C4-2B (cell line): ENCODE measurements around the gene DHCR7.

Source experiments
- H3K27ac ChIP-seq: fragments of 450-650 bp; 2 replicates; pipeline ENCODE4 v1.5.1; 2017
- ZFX ChIP-seq: fragments of 450-650 bp; IDR thresholded peaks from 2 replicates; pipeline ENCODE4 v1.6.1; 2017
- TF ChIP-seq, protein P1 (sequence below): fragments of 450-650 bp; conservative IDR thresholded peaks from 2 replicates; pipeline ENCODE4 v1.5.1; 2017; ENCODE audit warnings: mild to moderate bottlenecking

DHCR7 gene

DNA sequence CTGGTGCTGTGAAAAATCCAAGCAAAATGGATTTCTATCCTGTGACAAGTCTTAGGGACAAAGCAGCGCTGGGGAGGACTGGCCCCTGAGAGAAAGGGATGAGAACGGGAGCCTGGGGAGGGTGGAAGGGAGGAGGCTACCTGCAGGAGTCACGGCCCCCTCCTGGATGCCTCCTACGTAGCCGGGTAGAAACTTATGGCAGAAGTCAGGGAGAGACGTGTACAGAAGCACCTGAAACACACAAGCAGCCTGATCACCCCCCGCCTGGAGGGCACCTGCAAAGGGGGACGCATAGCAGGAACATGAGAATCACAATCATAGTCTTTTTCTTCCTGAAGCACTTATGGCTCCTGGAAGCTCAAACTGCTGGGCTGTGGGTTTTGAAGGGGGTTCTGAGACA lies 6.1 kb downstream of the DHCR7 start:
- TF ChIP-seq, protein P1, sequence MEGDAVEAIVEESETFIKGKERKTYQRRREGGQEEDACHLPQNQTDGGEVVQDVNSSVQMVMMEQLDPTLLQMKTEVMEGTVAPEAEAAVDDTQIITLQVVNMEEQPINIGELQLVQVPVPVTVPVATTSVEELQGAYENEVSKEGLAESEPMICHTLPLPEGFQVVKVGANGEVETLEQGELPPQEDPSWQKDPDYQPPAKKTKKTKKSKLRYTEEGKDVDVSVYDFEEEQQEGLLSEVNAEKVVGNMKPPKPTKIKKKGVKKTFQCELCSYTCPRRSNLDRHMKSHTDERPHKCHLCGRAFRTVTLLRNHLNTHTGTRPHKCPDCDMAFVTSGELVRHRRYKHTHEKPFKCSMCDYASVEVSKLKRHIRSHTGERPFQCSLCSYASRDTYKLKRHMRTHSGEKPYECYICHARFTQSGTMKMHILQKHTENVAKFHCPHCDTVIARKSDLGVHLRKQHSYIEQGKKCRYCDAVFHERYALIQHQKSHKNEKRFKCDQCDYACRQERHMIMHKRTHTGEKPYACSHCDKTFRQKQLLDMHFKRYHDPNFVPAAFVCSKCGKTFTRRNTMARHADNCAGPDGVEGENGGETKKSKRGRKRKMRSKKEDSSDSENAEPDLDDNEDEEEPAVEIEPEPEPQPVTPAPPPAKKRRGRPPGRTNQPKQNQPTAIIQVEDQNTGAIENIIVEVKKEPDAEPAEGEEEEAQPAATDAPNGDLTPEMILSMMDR = no peak
- TF ChIP-seq ZFX = no peak
- H3K27ac ChIP-seq = no peak overlapping the region

DNA sequence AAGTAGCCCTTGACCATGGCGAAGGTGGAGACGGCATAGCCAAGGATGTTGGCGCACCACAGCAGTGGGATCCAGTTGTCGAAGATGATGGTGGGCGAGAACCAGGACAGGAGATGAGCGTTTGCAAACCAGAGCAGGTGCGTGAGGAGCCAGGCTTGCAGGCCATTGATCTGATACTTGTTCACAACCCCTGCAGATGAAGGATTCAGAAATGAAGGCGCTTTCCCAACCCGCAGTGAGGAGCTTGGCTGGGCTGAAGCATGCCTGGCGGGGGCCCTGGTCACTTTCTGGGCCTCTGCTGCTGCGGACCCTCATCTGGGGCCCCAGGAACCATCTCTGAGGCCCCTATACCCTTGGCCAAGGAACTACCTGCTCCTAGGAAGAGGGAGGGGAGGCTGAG lies 6.9 kb downstream of the DHCR7 start:
- TF ChIP-seq, protein P1 = no peak
- no peak for TF ChIP-seq ZFX
- no peak overlapping the region for H3K27ac ChIP-seq

DNA sequence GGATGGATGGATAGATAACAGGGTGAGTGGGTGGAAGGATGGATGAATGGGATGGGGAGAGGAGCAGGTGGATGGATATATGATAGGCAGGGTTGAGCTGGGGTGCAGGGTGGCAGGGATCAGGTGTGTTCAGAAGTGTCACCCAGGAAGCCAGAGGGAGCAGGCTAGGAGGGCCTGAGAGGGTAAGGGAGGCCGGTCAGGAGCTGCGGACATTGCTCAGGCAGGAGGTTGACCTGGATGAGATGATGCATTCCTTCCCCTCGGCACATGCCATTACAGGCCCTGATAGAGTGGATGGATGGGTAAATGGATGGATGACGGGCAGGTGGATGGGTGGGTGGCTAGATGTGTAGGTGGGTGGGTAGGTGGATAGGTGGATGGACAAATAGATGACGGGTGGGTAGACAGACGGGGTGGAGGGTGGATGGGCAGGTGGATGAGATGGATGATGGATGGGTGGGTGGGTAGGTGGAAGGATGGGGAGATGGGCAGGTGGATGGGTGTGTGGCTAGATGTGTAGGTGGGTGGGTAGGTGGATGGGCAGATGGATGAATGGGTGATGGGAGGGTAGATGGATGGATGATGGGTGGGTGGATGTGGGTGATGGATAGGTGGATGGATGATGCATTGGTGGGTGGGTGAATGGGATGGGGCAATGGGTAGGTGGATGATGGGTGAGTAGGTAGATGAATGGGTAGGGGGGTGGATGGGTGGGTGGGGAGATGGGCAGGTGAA lies 8.0 kb downstream of the DHCR7 start:
- H3K27ac ChIP-seq = no peak overlapping the region
- TF ChIP-seq ZFX = no peak
- TF ChIP-seq, protein P1 = no peak

DNA sequence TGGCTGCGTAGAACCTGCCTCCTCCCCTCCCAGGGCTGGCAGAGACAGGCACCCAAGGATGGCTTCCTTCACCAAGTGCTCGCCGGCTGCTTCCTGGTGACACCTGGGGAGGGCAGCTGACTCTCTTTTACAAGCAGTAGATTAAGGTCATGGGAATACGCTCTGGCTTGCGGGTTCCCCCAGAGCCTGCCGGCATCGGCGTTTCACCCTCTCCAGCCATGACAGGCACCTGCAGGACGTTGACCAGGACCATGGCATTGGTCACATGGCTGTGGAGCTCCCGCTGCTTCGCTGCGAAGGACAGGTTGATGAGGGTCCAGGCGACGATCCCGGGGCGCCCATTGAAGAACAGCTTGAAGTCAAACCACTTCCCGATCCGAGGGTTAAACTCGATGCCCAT lies 9.5 kb downstream of the DHCR7 start:
- TF ChIP-seq, protein P1 = no peak
- no peak for TF ChIP-seq ZFX
- no peak overlapping the region for H3K27ac ChIP-seq

DNA sequence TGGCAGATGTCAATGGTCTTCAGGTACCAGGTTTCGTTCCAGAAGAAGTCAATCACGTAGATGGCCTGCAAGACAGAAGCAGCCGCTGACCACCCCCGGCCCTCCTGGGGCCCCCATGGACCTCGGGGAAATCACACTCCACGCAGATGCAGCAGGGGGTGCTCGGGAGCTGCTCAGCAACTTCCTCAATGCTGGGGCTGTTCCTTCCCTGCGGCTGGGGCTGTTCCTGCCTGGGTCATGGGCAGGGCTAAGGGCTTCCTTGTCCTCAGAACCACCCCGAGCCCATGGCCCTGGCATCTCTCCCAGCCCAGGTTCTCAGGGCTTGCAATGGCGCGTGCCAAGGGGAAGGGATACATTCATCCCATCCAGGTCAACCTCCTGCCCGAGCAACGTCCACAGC lies 10.3 kb downstream of the DHCR7 start:
- TF ChIP-seq ZFX = no peak
- TF ChIP-seq, protein P1 = no peak

DNA sequence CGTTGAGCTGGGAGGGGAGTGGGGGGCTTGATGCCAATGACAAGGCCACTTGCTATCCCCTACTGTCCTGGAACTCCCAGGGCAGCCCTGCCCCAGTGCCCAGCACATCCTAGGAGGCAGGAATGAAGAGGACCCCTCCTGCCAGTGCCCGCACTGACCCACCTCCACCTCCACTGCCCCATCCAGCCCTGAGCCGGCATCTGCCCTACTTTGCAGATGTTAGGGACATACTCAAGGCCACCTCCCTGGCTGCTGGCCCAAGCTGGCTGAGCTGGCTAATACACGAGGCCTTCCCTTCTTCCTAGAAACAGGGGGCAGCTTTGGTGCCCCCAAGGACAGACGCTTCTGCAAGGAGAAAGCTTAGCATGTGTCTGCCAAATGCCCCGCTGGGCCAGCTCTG lies 10.8 kb downstream of the DHCR7 start:
- TF ChIP-seq, protein P1 = no peak
- no peak for TF ChIP-seq ZFX

More for the DNA sequence above, 10.3 kb downstream of the DHCR7 start:
- H3K27ac ChIP-seq = no peak overlapping the region

DNA sequence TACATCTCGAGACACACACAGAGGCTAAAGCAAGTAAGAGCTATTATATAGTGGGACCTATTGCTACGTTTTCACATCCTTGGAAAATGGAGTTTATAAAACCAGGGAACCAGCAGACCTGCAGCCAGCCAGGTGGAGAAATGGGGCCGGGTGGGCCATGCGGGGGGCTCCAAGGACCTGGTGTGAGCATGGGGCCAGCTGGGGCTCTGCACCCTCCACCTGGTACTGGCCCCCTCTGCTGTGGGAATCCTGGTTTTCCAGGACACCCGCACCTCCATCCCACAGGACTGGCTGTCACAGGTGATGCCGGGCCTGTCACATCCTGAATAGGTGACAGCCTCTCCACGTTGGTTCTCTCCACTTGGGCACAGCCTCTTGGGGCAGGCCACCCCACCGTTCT lies 11.3 kb downstream of the DHCR7 start:
- H3K27ac ChIP-seq = no peak overlapping the region
- TF ChIP-seq, protein P1 = no peak
- TF ChIP-seq ZFX = no peak

More for the DNA sequence above, 10.8 kb downstream of the DHCR7 start:
- no peak overlapping the region for H3K27ac ChIP-seq
